CD4-positive, alpha-beta T cell treated with Interleukin-6 at 100 ng/mL for 8 hours (primary cell): Measurements from ENCODE around the gene VWA3B.
"Not testable (repeated sequence)": the region's sequence is repeated elsewhere in the genome, so short reads cannot be mapped to it uniquely, and the experiment has no call there.

Source experiments
- DNase-seq: peaks from one replicate; pipeline ENCODE4 v3.0.0-alpha.2; 2020; ENCODE audit warnings: mixed read lengths, low spot score

The VWA3B gene

GRCh38 chr2:98299211-98299905 is 212.4 kb downstream of the VWA3B start:
- no peak for DNase-seq

GRCh38 chr2:98300141-98300874 is 213.3 kb downstream of the VWA3B start:
- DNase-seq, result no peak

GRCh38 chr2:98301469-98301868 is 214.5 kb downstream of the VWA3B start:
- no peak for DNase-seq

- not testable (repeated sequence) for DNase-seq
Measured at GRCh38 chr2:98307131-98307696, 220.2 kb downstream of the VWA3B start.

- no peak for DNase-seq
Measured at GRCh38 chr2:98308068-98308467, 221.1 kb downstream of the VWA3B start.

- DNase-seq, result no peak
Measured at GRCh38 chr2:98308532-98308931, 221.6 kb downstream of the VWA3B start.

GRCh38 chr2:98309580-98309979 is 222.6 kb downstream of the VWA3B start:
- DNase-seq, result no peak

GRCh38 chr2:98310010-98310409 is 223.0 kb downstream of the VWA3B start:
- DNase-seq, result no peak

GRCh38 chr2:98311090-98311489 is 224.1 kb downstream of the VWA3B start:
- DNase-seq, result no peak

- DNase-seq, result no peak
Measured at GRCh38 chr2:98311771-98312545, 225.0 kb downstream of the VWA3B start.

- DNase-seq, result no peak
Measured at GRCh38 chr2:98313492-98314250, 226.7 kb downstream of the VWA3B start.

GRCh38 chr2:98314251-98314650 is 227.3 kb downstream of the VWA3B start:
- DNase-seq, result no peak

GRCh38 chr2:98315957-98316356 is 229.0 kb downstream of the VWA3B start:
- DNase-seq, result no peak

- DNase-seq, result no peak
Measured at GRCh38 chr2:98317214-98317613, 230.2 kb downstream of the VWA3B start.

GRCh38 chr2:98320171-98320570 is 233.2 kb downstream of the VWA3B start:
- not testable (repeated sequence) for DNase-seq

- DNase-seq, result no peak
Measured at GRCh38 chr2:98324181-98324580, 237.2 kb downstream of the VWA3B start.

- DNase-seq, result no peak
Measured at GRCh38 chr2:98327776-98328175, 240.8 kb downstream of the VWA3B start.

- DNase-seq, result no peak
Measured at GRCh38 chr2:98329549-98329948, 242.6 kb downstream of the VWA3B start.

- DNase-seq, result no peak
Measured at GRCh38 chr2:98332989-98333388, 246.0 kb downstream of the VWA3B start.

GRCh38 chr2:98333922-98334321 is 247.0 kb downstream of the VWA3B start:
- DNase-seq, result no peak

GRCh38 chr2:98334439-98335078 is 247.6 kb downstream of the VWA3B start:
- DNase-seq, result no peak
